NCI-H510A (cell line): ENCODE results near the gene CROT.

Experiments used
- DNase-seq: peaks from one replicate; lab custom pipeline; 2025; lab: John Stamatoyannopoulos, UW

The CROT gene

DNA sequence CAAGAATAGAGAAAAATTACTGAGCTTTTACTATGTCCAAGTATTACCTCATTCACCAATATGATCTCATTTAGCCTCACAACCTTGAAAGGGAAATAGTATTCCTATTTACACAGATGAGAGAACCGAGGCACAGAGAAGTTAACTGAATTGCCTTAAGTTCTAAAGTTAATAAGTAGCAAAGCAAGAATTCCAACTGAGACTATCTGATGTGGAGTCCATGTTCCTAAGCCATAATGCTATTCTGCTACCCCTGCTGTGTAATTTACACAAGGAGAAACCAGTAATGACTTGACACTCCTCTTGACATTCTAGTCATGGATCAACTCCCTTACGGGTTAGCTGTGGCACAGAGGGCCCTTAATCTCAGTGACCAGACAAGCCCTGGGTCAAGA, 69.3 kb downstream of the CROT start:
- no peak for DNase-seq

DNA sequence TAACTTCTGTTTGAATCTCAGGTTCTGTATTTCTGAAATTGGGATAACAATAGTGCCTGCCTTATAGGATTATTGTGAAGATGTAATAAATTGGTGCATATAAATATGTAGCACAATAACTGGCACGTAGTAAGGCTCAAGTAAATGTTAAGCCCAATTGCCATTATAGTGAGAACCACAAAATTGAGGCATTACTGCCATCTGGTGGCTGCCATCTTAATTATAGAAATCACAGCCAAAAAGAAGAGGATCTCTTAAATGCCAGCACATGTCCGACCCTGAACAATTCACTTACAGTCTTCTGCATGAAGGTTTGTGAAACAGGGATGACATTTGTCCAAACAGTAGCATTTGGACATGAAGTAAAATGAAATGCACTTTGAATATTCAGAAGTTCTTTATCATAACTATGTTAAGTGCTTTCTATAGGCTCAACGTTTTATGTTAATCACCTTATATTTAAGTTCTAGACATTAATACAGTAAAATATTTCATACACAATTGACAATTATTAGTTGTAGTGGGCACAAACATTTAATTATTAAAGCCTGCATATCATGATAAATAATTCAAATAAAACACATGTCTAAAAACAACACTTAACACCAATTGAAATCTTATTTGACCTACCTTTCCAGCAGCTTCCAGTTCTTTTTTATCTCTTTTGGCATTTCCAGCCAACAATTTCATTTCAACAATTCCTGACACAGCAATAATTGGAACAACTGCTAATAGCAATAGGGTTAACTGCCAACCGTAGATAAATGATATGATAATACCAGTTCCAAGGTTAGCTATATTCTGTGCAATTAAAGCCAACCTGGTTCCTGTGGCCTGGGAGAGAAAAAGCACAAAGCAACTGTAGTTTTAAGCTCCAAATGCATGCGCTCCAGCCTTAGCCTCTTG, 71.5 kb downstream of the CROT start:
- no peak for DNase-seq

DNA sequence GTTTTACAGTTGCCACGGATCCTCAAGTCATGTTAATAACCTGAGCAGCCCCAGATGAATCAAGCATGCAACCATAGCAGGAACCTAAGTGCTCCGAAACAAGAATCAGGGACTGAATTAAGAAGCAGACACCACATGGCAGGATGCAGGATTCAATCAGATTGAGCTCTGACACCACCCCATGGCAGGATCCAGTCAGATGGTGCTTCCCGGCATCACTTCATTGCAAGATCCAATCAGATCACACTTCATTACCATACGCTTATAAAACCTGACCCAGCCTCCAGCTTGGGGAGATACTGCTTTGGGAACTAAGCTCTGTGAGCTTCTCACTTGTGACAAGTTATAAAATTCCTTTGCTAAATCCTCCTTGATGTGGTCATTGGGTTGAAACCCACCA, 74.7 kb downstream of the CROT start:
- DNase-seq: no peak

DNA sequence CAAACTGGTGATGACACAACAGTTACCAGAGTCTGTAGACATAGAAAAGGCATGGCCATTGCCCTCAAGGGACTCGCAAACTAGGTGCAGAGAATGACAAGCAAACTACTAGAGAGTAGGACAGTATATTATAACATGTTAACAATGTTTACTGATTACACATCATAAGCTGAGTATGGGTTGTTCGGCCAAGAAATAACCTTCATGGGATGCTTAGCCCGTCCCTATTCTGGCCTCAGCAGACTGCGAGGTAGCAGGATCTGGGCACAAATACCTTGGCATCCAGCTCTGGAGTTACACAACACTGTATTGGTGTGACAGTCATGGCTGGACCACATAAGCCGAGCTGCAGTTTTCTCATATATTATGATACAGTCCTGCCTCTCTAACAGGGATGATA, 78.6 kb downstream of the CROT start:
- no peak for DNase-seq

DNA sequence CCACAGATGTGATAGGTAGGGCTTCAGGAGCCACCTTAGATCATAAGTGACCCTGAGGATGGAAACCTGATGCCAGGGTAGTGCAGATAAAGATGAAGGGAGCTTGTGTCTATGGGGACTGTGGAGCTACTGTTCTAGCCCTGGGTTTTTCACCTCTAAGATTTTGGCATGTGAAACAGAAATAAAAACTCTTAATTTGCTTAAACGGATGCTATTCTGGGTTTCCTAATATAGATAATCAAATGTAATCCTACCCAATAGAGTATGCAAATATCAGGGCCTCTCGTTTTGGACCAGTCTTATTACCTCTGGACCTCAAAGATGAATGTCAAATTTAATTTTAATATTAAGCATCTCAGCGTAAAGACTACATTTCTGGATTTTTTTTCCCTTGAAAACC, 80.7 kb downstream of the CROT start:
- no peak for DNase-seq

DNA sequence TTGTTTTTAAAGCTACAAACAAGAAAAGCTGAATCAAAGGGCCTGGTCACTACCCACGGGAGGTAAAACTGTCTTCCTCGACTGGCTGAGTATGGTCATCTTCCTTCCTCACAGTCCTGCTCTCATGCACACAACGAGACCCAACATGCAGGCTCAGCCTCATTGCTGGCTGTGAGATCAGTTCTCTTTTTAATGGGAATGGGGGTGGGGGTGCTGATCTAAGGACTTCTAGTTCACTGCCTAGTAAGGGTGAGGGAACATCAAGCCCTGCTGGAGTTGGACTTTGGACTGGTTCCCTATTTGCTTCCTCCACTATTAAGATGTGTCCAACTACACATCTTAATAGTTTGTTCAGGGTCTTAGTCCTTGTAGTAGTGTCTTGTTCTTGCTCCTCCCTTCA, 81.8 kb downstream of the CROT start:
- DNase-seq: no peak

DNA sequence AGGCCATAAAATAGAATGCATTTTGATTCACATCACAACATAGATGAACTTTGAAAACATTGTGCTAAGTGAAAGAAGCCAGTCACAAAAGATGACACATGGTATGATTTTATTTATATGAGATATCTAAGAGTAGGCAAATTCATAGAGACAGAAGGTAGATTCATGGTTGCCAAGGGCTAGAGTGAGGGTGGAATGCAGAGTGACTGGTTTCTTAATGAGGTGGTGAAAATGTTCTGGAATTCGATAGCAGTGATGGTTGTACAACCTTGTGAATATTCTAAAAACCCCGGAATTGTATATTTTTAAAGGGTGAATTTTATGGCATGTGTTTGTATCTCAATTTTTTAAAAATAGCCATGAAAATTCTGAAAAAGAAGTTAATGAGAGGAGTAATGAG, 87.1 kb downstream of the CROT start:
- no peak for DNase-seq

DNA sequence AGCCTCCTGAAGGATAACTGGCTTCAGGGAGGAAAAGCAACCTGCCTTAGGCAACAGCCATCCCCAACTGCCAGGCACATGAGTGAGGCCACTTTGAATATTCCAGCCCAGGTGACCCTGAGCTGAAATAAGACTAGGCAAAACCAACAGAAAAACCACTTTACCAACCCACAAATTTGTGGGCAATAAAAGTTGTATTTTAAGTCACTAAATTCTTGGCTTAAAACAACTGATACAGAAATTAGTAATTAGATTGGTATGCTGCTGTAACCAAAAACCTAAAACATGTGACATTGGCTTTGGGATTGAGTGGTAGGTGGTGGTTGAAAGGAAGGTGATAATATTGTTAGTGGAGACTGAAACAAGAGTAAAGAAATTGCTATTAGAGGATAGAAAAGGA, 90.1 kb downstream of the CROT start:
- DNase-seq: no peak

DNA sequence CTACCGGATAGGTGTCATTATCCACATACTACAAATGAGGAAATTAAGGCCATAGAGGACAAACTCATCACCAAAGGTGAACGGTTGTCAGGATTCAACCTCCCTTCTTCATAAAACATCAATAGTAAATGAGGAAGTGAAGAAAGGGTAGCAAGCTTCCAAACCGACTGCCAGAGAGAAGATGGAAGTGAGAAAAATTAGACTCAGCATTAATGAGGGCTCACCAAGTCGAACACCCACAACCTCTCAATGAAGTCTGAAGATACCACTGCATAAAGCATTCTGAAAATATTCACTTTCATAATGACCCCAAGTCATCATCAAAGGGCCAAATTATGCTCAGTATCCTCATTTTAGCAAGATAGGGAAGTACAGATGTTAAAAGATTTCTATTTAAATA, 100.4 kb downstream of the CROT start:
- DNase-seq: no peak

DNA sequence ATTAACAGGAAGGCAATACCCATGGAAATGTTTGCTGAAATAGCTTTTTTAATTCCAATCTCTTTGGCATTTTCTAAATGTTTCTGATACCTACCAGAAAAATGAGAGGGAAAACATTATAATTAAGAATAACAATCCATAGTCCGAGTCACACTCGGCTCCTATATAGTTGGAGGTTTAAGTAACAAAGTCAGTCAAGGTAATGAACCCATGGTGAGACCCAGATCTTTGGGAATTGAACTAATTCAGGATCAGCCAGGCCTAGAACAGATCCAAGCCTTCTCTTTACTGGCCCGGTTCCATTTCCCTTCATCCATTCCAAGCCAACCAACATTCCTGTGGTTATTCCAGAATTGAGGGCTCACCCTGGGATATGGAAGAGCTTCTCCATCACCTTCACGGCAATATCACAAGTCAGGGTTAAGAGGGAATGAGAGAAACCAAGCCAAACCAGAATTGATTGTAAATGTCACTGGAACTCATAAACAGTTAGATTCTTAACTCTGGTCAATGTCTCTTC, 101.7 kb downstream of the CROT start:
- no peak for DNase-seq

DNA sequence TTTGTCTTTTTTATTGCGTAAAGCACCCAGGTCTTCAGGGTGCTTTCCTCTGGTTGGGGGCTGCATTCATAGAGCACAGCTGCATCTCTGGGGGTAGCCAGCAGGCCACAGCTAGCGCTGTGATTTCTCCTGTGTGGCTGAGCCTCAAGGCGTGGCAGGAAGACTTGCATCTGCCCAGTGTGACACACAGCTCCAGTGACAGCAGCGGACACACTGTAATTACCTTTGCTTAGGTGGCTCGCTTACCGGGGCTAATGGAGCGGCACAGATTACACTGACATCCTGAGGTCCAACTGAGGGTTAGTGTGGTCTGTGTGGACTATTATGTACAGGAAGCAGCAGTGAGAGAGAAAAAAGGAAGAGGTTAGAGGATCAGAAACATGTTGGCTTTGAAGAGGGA, 102.9 kb downstream of the CROT start:
- no peak for DNase-seq
